Mammary epithelial cell (primary cell): Measurements from ENCODE around the gene COL18A1.

ENCODE experiments used
- EZH2 ChIP-seq: IDR thresholded peaks from 2 replicates; pipeline ENCODE4 v1.6.1; 2012; ENCODE audit warnings: low read length, inconsistent platforms, borderline replicate concordance
- TF ChIP-seq, protein P1 (sequence below), 2 donors: IDR thresholded peaks in 1 of 2; conservative IDR thresholded peaks in 1 of 2; 2 replicates each; pipeline ENCODE4 v1.5.1; 2011 to 2012; ENCODE audit warnings: inconsistent platforms in 2 of 2, low read length in 2 of 2, mild to moderate bottlenecking in 2 of 2, control low read depth in 1 of 2, low read depth in 1 of 2; ENCODE audit not compliant: insufficient read depth in 1 of 2; ENCODE audit errors: extremely low read depth in 1 of 2

- TF ChIP-seq, protein P1, sequence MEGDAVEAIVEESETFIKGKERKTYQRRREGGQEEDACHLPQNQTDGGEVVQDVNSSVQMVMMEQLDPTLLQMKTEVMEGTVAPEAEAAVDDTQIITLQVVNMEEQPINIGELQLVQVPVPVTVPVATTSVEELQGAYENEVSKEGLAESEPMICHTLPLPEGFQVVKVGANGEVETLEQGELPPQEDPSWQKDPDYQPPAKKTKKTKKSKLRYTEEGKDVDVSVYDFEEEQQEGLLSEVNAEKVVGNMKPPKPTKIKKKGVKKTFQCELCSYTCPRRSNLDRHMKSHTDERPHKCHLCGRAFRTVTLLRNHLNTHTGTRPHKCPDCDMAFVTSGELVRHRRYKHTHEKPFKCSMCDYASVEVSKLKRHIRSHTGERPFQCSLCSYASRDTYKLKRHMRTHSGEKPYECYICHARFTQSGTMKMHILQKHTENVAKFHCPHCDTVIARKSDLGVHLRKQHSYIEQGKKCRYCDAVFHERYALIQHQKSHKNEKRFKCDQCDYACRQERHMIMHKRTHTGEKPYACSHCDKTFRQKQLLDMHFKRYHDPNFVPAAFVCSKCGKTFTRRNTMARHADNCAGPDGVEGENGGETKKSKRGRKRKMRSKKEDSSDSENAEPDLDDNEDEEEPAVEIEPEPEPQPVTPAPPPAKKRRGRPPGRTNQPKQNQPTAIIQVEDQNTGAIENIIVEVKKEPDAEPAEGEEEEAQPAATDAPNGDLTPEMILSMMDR (conservative IDR thresholded peaks at IDR 0.05 in 1 of 2, IDR thresholded peaks at IDR 0.05 in 1 of 2; ENCODE audit: extremely low read depth in 1 of 2, insufficient read depth in 1 of 2, low read depth in 1 of 2, low read length in 2 of 2): no peak
- TF ChIP-seq EZH2: no peak
These were observed 47.8 kb downstream of the COL18A1 start for GRCh38 chr21:45452696-45453307.
